CD14-positive monocyte (primary cell): Measurements from ENCODE around the gene KCNJ5. TPM values are rescaled to one million over a fixed set of nuclear protein-coding genes. Genes with fewer than 3 reads are reported as not detected.

Experiments
- DNase-seq, 3 donors: peaks; one replicate each; pipeline ENCODE4 v3.0.0-alpha.2; 2011 to 2022
- H2AFZ ChIP-seq: 2 replicates; pipeline ENCODE4 v1.6.0; 2012; ENCODE audit warnings: mild to moderate bottlenecking, low read depth, low read length, inconsistent platforms; ENCODE audit not compliant: insufficient read depth, poor library complexity, severe bottlenecking
- H3K27ac ChIP-seq, 2 donors: 1 replicate in 1 of 2; 2 replicates in 1 of 2; pipeline ENCODE4 v1.5.1; 2012 to 2013; ENCODE audit warnings: low read length in 2 of 2, control low read depth in 1 of 2, inconsistent platforms in 1 of 2, low read depth in 1 of 2, mild to moderate bottlenecking in 1 of 2
- H3K27me3 ChIP-seq, 2 donors: one replicate each; pipeline versions ENCODE4 v1.6.0 to v1.6.1; 2011 to 2013; ENCODE audit warnings: low read length in 2 of 2; ENCODE audit not compliant: control insufficient read depth in 2 of 2, insufficient read depth in 2 of 2
- H3K36me3 ChIP-seq, 2 donors: replicated peaks in 1 of 2; 1 replicate in 1 of 2; 2 replicates in 1 of 2; pipeline versions ENCODE4 v1.5.1 to v1.6.1; 2012 to 2013; ENCODE audit warnings: low read length in 2 of 2, control low read depth in 1 of 2, inconsistent platforms in 1 of 2, mild to moderate bottlenecking in 1 of 2; ENCODE audit not compliant: insufficient read depth in 2 of 2, control insufficient read depth in 1 of 2
- H3K4me1 ChIP-seq, 2 donors: 1 replicate in 1 of 2; 2 replicates in 1 of 2; pipeline versions ENCODE4 v1.5.1 to v1.6.1; 2012 to 2013; ENCODE audit warnings: low read length in 2 of 2, control low read depth in 1 of 2, inconsistent platforms in 1 of 2, mild to moderate bottlenecking in 1 of 2, moderate library complexity in 1 of 2; ENCODE audit not compliant: insufficient read depth in 2 of 2, control insufficient read depth in 1 of 2
- H3K4me2 ChIP-seq: replicated peaks from 2 replicates; pipeline ENCODE3; 2012; ENCODE audit warnings: low read length, moderate library complexity, mild to moderate bottlenecking; ENCODE audit not compliant: poor library complexity, severe bottlenecking; ENCODE audit errors: extremely low read depth
- H3K4me3 ChIP-seq, 3 experiments: fragments of 200-600 bp in 1 of 3; sonication (generic) in 1 of 3; replicated peaks in 1 of 3; 1 replicate in 2 of 3; 2 replicates in 1 of 3; pipeline ENCODE4 v1.5.1; 2011 to 2013; ENCODE audit warnings: low read length in 3 of 3, mild to moderate bottlenecking in 3 of 3, control low read depth in 2 of 3, low read depth in 2 of 3, inconsistent platforms in 1 of 3, moderate library complexity in 1 of 3
- H3K79me2 ChIP-seq: 2 replicates; pipeline ENCODE4 v1.6.0; 2012; ENCODE audit warnings: mild to moderate bottlenecking, control low read depth, inconsistent platforms, low read length, moderate library complexity; ENCODE audit not compliant: insufficient read depth
- H3K9ac ChIP-seq: 2 replicates; pipeline ENCODE4 v1.6.0; 2017; ENCODE audit warnings: low read length, mild to moderate bottlenecking; ENCODE audit not compliant: insufficient read depth, poor library complexity, severe bottlenecking
- H3K9me3 ChIP-seq, 2 donors: replicated peaks in 1 of 2; 1 replicate in 1 of 2; 2 replicates in 1 of 2; pipeline versions ENCODE4 v1.5.1 to v1.6.1; 2012 to 2013; ENCODE audit warnings: low read length in 2 of 2, control low read depth in 1 of 2; ENCODE audit not compliant: control insufficient read depth in 1 of 2, insufficient read depth in 1 of 2
- H4K20me1 ChIP-seq: 2 replicates; pipeline ENCODE4 v1.6.0; 2012; ENCODE audit warnings: mild to moderate bottlenecking, low read length, control low read depth, moderate library complexity; ENCODE audit not compliant: insufficient read depth
- H3K27ac Mint-ChIP-seq, 7 donors: one replicate each; pipeline ENCODE4 v1.8.0; 2020; ENCODE audit warnings: mild to moderate bottlenecking in 7 of 7, mixed read lengths in 7 of 7, moderate library complexity in 6 of 7, inconsistent platforms in 2 of 7
- H3K27me3 Mint-ChIP-seq, 3 donors: one replicate each; pipeline ENCODE4 v1.8.0; 2021 to 2022; ENCODE audit warnings: low read depth in 3 of 3, mild to moderate bottlenecking in 3 of 3, mixed read lengths in 3 of 3, moderate library complexity in 3 of 3, inconsistent platforms in 1 of 3
- H3K36me3 Mint-ChIP-seq, 2 donors: one replicate each; pipeline ENCODE4 v1.8.0; 2020; ENCODE audit warnings: mixed read lengths in 2 of 2, inconsistent platforms in 1 of 2, mild to moderate bottlenecking in 1 of 2
- H3K4me1 Mint-ChIP-seq: one replicate; pipeline ENCODE4 v1.8.0; 2020; ENCODE audit warnings: mild to moderate bottlenecking, mixed read lengths
- H3K4me3 Mint-ChIP-seq, 2 donors: one replicate each; pipeline ENCODE4 v1.8.0; 2020; ENCODE audit warnings: mild to moderate bottlenecking in 2 of 2, mixed read lengths in 2 of 2, moderate library complexity in 1 of 2
- H3K9me3 Mint-ChIP-seq, 7 donors: one replicate each; pipeline ENCODE4 v1.8.0; 2020 to 2022; ENCODE audit warnings: mixed read lengths in 7 of 7, mild to moderate bottlenecking in 6 of 7, moderate library complexity in 6 of 7, inconsistent platforms in 2 of 7
- WGBS: methylation state at CpG from one replicate; pipeline ENCODE4 v1.1.5; 2013; ENCODE audit warnings: missing lambda C conversion rate; ENCODE audit not compliant: insufficient coverage; 5-methylcytosine and 5-hydroxymethylcytosine counted together
- intact Hi-C, 2 donors: fragments of 100-400 bp; cut with micrococcal nuclease; formaldehyde crosslinking; loops; one replicate each; pipeline versions ENCODE4 v1.15.0 to v1.15.1; 2023
- polyA plus RNA-seq, 3 donors: library from polyadenylated mRNA; depleted of rRNA in 1 of 3; unstranded in 2 of 3; stranded (reverse) in 1 of 3; fragments of 300-500 nt in 2 of 3; fragments of >200 nt in 1 of 3; fragmentation: Illumina TruSeq in 2 of 3; gene quantifications; 1 replicate in 2 of 3; 2 replicates in 1 of 3; pipeline ENCODE4 v1.2.3, GENCODE V29; 2012 to 2021
- TF ChIP-seq, protein P1 (sequence below): fragments of 200-600 bp; IDR thresholded peaks from one replicate; pipeline ENCODE4 v1.8.0; 2022; ENCODE audit warnings: antibody characterized with exemption, mild to moderate bottlenecking

KCNJ5 gene
- polyA plus RNA-seq, 3 donors = 0.03 TPM; not detected in 2

- no peaks in the 10 kb centered on the region for H3K27me3 ChIP-seq
- no peak overlapping the region for H3K4me3 Mint-ChIP-seq
- H3K4me1 Mint-ChIP-seq = peaks cover 9% of the 10 kb centered on the region
- H4K20me1 ChIP-seq = no peaks in the 10 kb centered on the region
- DNase-seq = no peak
- H3K36me3 Mint-ChIP-seq = no peaks in the 10 kb centered on the region
- H3K4me3 ChIP-seq = no peak overlapping the region
- peaks cover 3 to 6% (median 4%) of the 10 kb centered on the region in 3 donors for H3K27me3 Mint-ChIP-seq
- no peaks in the 10 kb centered on the region for H3K9me3 Mint-ChIP-seq
- no peak overlapping the region for H2AFZ ChIP-seq
- 93% methylated on average over 10 of the region's 11 CpGs for WGBS
- intact Hi-C loops = no loop called here
- no peak overlapping the region for H3K27ac Mint-ChIP-seq
- no peak overlapping the region for H3K27ac ChIP-seq
- no peaks in the 10 kb centered on the region for H3K36me3 ChIP-seq
- no peak overlapping the region for H3K4me2 ChIP-seq
- H3K79me2 ChIP-seq = no peaks in the 10 kb centered on the region
- TF ChIP-seq, protein P1, sequence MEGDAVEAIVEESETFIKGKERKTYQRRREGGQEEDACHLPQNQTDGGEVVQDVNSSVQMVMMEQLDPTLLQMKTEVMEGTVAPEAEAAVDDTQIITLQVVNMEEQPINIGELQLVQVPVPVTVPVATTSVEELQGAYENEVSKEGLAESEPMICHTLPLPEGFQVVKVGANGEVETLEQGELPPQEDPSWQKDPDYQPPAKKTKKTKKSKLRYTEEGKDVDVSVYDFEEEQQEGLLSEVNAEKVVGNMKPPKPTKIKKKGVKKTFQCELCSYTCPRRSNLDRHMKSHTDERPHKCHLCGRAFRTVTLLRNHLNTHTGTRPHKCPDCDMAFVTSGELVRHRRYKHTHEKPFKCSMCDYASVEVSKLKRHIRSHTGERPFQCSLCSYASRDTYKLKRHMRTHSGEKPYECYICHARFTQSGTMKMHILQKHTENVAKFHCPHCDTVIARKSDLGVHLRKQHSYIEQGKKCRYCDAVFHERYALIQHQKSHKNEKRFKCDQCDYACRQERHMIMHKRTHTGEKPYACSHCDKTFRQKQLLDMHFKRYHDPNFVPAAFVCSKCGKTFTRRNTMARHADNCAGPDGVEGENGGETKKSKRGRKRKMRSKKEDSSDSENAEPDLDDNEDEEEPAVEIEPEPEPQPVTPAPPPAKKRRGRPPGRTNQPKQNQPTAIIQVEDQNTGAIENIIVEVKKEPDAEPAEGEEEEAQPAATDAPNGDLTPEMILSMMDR = no peak
- H3K9me3 ChIP-seq = no peaks in the 10 kb centered on the region
- H3K4me1 ChIP-seq = peaks cover 0 to 5% of the 10 kb centered on the region in 2 donors
- no peak overlapping the region for H3K9ac ChIP-seq
Observed at GRCh38 chr11:128939591-128939990, 48.4 kb downstream of the KCNJ5 start.

DNA sequence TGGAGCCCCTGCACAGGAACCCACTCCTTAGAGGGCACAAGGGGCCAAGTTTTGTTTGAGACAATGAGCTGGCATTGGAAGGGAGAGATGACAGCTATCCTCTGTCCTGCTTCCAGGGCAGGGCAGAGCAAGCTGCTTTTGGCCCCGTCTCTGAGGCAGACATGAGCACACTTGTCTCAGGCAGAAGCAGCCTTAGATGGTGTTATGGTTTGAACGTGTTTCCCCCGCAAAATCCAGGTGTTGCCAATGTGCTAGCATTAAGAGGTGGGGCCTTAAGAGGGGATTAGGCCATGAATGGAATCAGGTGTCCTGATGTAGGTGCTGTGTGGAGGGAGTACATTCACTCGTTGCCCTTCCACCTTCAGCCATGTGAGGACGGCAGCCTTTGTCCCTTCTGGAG lies 49.0 kb downstream of the KCNJ5 start:
- peaks cover 9% of the 10 kb centered on the region for H3K4me1 Mint-ChIP-seq
- H3K27me3 Mint-ChIP-seq = peaks cover 3 to 6% (median 4%) of the 10 kb centered on the region in 3 donors
- TF ChIP-seq, protein P1 = no peak
- peak overlapping the region; percentile 41 for H2AFZ ChIP-seq
- no peak overlapping the region for H3K27ac Mint-ChIP-seq
- no peak for DNase-seq
- H3K36me3 ChIP-seq = no peaks in the 10 kb centered on the region
- WGBS = 89% methylated on average over 3 of the region's 5 CpGs
- no peaks in the 10 kb centered on the region for H3K36me3 Mint-ChIP-seq
- H3K9ac ChIP-seq = no peak overlapping the region
- H3K4me3 ChIP-seq = no peak overlapping the region
- no peaks in the 10 kb centered on the region for H3K9me3 ChIP-seq
- no peak overlapping the region for H3K4me2 ChIP-seq
- no peaks in the 10 kb centered on the region for H3K79me2 ChIP-seq
- intact Hi-C loops = no loop called here
- peaks cover 0 to 5% of the 10 kb centered on the region in 2 donors for H3K4me1 ChIP-seq
- no peaks in the 10 kb centered on the region for H3K27me3 ChIP-seq
- no peak overlapping the region for H3K27ac ChIP-seq
- H4K20me1 ChIP-seq = no peaks in the 10 kb centered on the region
- no peak overlapping the region for H3K4me3 Mint-ChIP-seq
- no peaks in the 10 kb centered on the region for H3K9me3 Mint-ChIP-seq
